GM18519 (cell line): Measurements from ENCODE around the gene PTCH2.

Source experiments
- ATAC-seq: cut with Tn5 transposase; IDR thresholded peaks from one replicate; pipeline ENCODE4 v1.9.1; 2021; ENCODE audit warnings: mild to moderate bottlenecking, moderate library complexity; ENCODE audit not compliant: unreplicated experiment, low FRiP score

Gene PTCH2

GRCh38 chr1:44842862-44843655 is at the start of gene PTCH2:
PTCH2 (minus strand) TSS chr1:44843253; CDS start chr1:44842932, 321 bp downstream.
- ATAC-seq, result no peak

- no peak for ATAC-seq
Measured at GRCh38 chr1:44890007-44890406, 47.0 kb upstream of the PTCH2 start.

GRCh38 chr1:44885406-44885805 is 42.4 kb upstream of the PTCH2 start:
- ATAC-seq, result no peak

GRCh38 chr1:44884746-44885145 is 41.7 kb upstream of the PTCH2 start:
- ATAC-seq, result no peak

GRCh38 chr1:44881011-44881632 is 38.1 kb upstream of the PTCH2 start:
- no peak for ATAC-seq

GRCh38 chr1:44874155-44874554 is 31.1 kb upstream of the PTCH2 start:
- ATAC-seq, result no peak

- no peak for ATAC-seq
Measured at GRCh38 chr1:44870096-44870495, 27.0 kb upstream of the PTCH2 start.

GRCh38 chr1:44867801-44868200 is 24.7 kb upstream of the PTCH2 start:
- ATAC-seq, result no peak

- ATAC-seq, result no peak
Measured at GRCh38 chr1:44862829-44863401, 19.9 kb upstream of the PTCH2 start.

GRCh38 chr1:44860891-44861425 is 17.9 kb upstream of the PTCH2 start:
- ATAC-seq, result no peak

- no peak for ATAC-seq
Measured at GRCh38 chr1:44860331-44860730, 17.3 kb upstream of the PTCH2 start.

- ATAC-seq, result no peak
Measured at GRCh38 chr1:44857446-44857845, 14.4 kb upstream of the PTCH2 start.

GRCh38 chr1:44855742-44856141 is 12.7 kb upstream of the PTCH2 start:
- ATAC-seq, result no peak

- no peak for ATAC-seq
Measured at GRCh38 chr1:44854970-44855369, 11.9 kb upstream of the PTCH2 start.

- no peak for ATAC-seq
Measured at GRCh38 chr1:44853201-44853600, 10.1 kb upstream of the PTCH2 start.

GRCh38 chr1:44851308-44851707 is 8.3 kb upstream of the PTCH2 start:
- ATAC-seq, result no peak

- no peak for ATAC-seq
Measured at GRCh38 chr1:44849575-44850132, 6.6 kb upstream of the PTCH2 start.

- no peak for ATAC-seq
Measured at GRCh38 chr1:44848456-44849181, 5.6 kb upstream of the PTCH2 start.

GRCh38 chr1:44847845-44848244 is 4.8 kb upstream of the PTCH2 start:
- ATAC-seq, result no peak

GRCh38 chr1:44846985-44847384 is 3.9 kb upstream of the PTCH2 start:
- no peak for ATAC-seq

- no peak for ATAC-seq
Measured at GRCh38 chr1:44842486-44842861, 579 bp downstream of the PTCH2 start.
